B cell (primary cell): ENCODE data around the gene TMEM82. TPM values are rescaled to one million over a fixed set of nuclear protein-coding genes. Genes with fewer than 3 reads are reported as not detected.

ENCODE experiments used
- ATAC-seq: fragments of 200-7000 bp; cut with Tn5 transposase; one replicate; pipeline ENCODE4 v1.10.0; 2021; ENCODE audit warnings: low read depth, mild to moderate bottlenecking, moderate number of reproducible peaks, moderate library complexity
- CTCF ChIA-PET: fragments of 350-600 bp; sonication (Branson Sonifier 250); formaldehyde crosslinking; loops from one replicate; lab custom pipeline; 2021; ENCODE audit warnings: antibody characterized with exemption, inconsistent platforms; lab: Charles Lee
- POLR2A ChIA-PET: fragments of 350-600 bp; sonication (Branson Sonifier 250); formaldehyde crosslinking; loops from one replicate; lab custom pipeline; 2021; ENCODE audit warnings: antibody characterized with exemption; lab: Charles Lee
- DNase-seq: peaks from one replicate; pipeline ENCODE4 v3.0.0; 2013
- H2AFZ ChIP-seq: 2 replicates; pipeline ENCODE4 v1.6.1; 2012; ENCODE audit warnings: mild to moderate bottlenecking, low read depth, low read length; ENCODE audit not compliant: insufficient read depth, poor library complexity, severe bottlenecking
- H3K27ac ChIP-seq, 2 donors: 1 replicate in 1 of 2; 2 replicates in 1 of 2; pipeline ENCODE4 v1.5.1; 2012 to 2013; ENCODE audit warnings: low read length in 2 of 2, mild to moderate bottlenecking in 2 of 2, moderate library complexity in 1 of 2
- H3K27me3 ChIP-seq, 4 experiments: fragments of 200-600 bp in 1 of 4; sonication (generic) in 1 of 4; replicated peaks in 1 of 4; 1 replicate in 2 of 4; 2 replicates in 2 of 4; pipeline versions ENCODE4 v1.6.1 to v1.7.0; 2013 to 2016; ENCODE audit warnings: low read length in 3 of 4, mild to moderate bottlenecking in 2 of 4, mixed read lengths in 1 of 4, moderate library complexity in 1 of 4; ENCODE audit not compliant: insufficient read depth in 4 of 4, control insufficient read depth in 3 of 4; ENCODE audit errors: control extremely low read depth in 1 of 4
- H3K36me3 ChIP-seq, 2 experiments: replicated peaks in 1 of 2; 1 replicate in 1 of 2; 2 replicates in 1 of 2; pipeline versions ENCODE4 v1.6.1 to v1.7.1; 2013; ENCODE audit warnings: low read length in 1 of 2; ENCODE audit not compliant: insufficient read depth in 2 of 2, control insufficient read depth in 1 of 2; ENCODE audit errors: control extremely low read depth in 1 of 2, extremely low read depth in 1 of 2
- H3K4me1 ChIP-seq, 2 donors: fragments of 200-600 bp in 1 of 2; sonication (generic) in 1 of 2; 1 replicate in 1 of 2; 2 replicates in 1 of 2; pipeline versions ENCODE4 v1.5.1 to v1.6.1; 2013 to 2017; ENCODE audit warnings: low read length in 2 of 2; ENCODE audit not compliant: control insufficient read depth in 2 of 2, insufficient read depth in 2 of 2
- H3K4me2 ChIP-seq: replicated peaks from 2 replicates; pipeline ENCODE3; 2012; ENCODE audit warnings: mild to moderate bottlenecking, low read depth, low read length; ENCODE audit not compliant: poor library complexity, severe bottlenecking
- H3K4me3 ChIP-seq, 5 experiments: fragments of 200-600 bp in 1 of 5; sonication (generic) in 1 of 5; 1 replicate in 3 of 5; 2 replicates in 2 of 5; pipeline versions ENCODE4 v1.5.1 to v1.7.0; 2011 to 2016; ENCODE audit warnings: low read length in 4 of 5, mild to moderate bottlenecking in 4 of 5, low read depth in 2 of 5, control low read depth in 1 of 5, moderate library complexity in 1 of 5; ENCODE audit not compliant: insufficient read depth in 1 of 5; ENCODE audit errors: control extremely low read depth in 1 of 5, extremely low read depth in 1 of 5
- H3K79me2 ChIP-seq: fragments of 200-600 bp; sonication (generic); one replicate; pipeline ENCODE4 v1.6.0; 2016; ENCODE audit warnings: low read length; ENCODE audit not compliant: control insufficient read depth, insufficient read depth
- H3K9ac ChIP-seq: fragments of 200-600 bp; sonication (generic); 2 replicates; pipeline ENCODE4 v1.6.1; 2017; ENCODE audit warnings: mild to moderate bottlenecking, low read length, moderate library complexity
- H3K9me3 ChIP-seq, 3 donors: one replicate each; pipeline versions ENCODE4 v1.6.1 to v1.7.1; 2013; ENCODE audit warnings: low read length in 2 of 3; ENCODE audit not compliant: control insufficient read depth in 2 of 3, insufficient read depth in 1 of 3; ENCODE audit errors: control extremely low read depth in 1 of 3
- H4K20me1 ChIP-seq: 2 replicates; pipeline ENCODE4 v1.6.0; 2012; ENCODE audit warnings: mild to moderate bottlenecking, low read length; ENCODE audit not compliant: insufficient read depth, control insufficient read depth, poor library complexity, severe bottlenecking
- H3K27ac Mint-ChIP-seq: one replicate; pipeline ENCODE4 v1.8.0; 2021; ENCODE audit warnings: mixed read lengths
- H3K27me3 Mint-ChIP-seq: one replicate; pipeline ENCODE4 v1.8.0; 2021; ENCODE audit warnings: mixed read lengths
- H3K4me1 Mint-ChIP-seq: one replicate; pipeline ENCODE4 v1.8.0; 2021; ENCODE audit warnings: mixed read lengths
- H3K4me3 Mint-ChIP-seq: one replicate; pipeline ENCODE4 v1.8.0; 2021; ENCODE audit warnings: mixed read lengths
- H3K9me3 Mint-ChIP-seq: one replicate; pipeline ENCODE4 v1.8.0; 2022; ENCODE audit warnings: mixed read lengths; ENCODE audit not compliant: insufficient read depth
- CTCF ChIP-seq: fragments of 200-600 bp; IDR thresholded peaks from one replicate; pipeline ENCODE4 v1.8.0; 2022; ENCODE audit warnings: antibody characterized with exemption, mild to moderate bottlenecking
- EZH2 ChIP-seq: IDR thresholded peaks from 2 replicates; pipeline ENCODE4 v1.6.1; 2012; ENCODE audit warnings: borderline replicate concordance, low read depth, mild to moderate bottlenecking, moderate library complexity, low read length; ENCODE audit not compliant: insufficient read depth, poor library complexity, severe bottlenecking
- WGBS: methylation state at CpG from one replicate; pipeline ENCODE4 v1.1.5; 2013; ENCODE audit warnings: missing lambda C conversion rate; ENCODE audit not compliant: insufficient coverage; 5-methylcytosine and 5-hydroxymethylcytosine counted together
- intact Hi-C: fragments of 100-400 bp; cut with micrococcal nuclease; formaldehyde crosslinking; loops from one replicate; pipeline ENCODE4 v1.10.0; 2022
- polyA plus RNA-seq: library from polyadenylated mRNA; depleted of rRNA; stranded (reverse); fragments of >200 nt; gene quantifications from 2 replicates; pipeline ENCODE4 v1.2.3, GENCODE V29; 2012
- total RNA-seq, 2 donors: library from RNA; stranded (reverse); fragments of 120-200 nt in 1 of 2; gene quantifications; 1 replicate in 1 of 2; 2 replicates in 1 of 2; pipeline versions ENCODE4 v1.2.3 to v1.2.4, GENCODE V29; 2013 to 2022

Gene TMEM82
- total and polyA plus RNA-seq, 2 donors (not counting 1 experiment from before 2014, with no cell fraction given), result not detected

GRCh38 chr1:15730423-15730822, 11.9 kb upstream of the TMEM82 start:
- intact Hi-C loops, result no loop called here
- H3K4me3 ChIP-seq, result no peak overlapping the region
- H4K20me1 ChIP-seq, result no peaks in the 10 kb centered on the region
- Mint-ChIP-seq H3K27me3 (no peaks in the 10 kb centered on the region), H3K4me1 (no peaks in the 10 kb centered on the region), H3K4me3 (no peak overlapping the region), H3K9me3 (no peaks in the 10 kb centered on the region), H3K27ac (no peak overlapping the region)
- DNase-seq (peak; percentile 18), ATAC-seq (no peak)
- H3K36me3 ChIP-seq, result peaks cover 0 to 86% of the 10 kb centered on the region in 2 experiments
- no peak overlapping the region for H3K9ac ChIP-seq
- CTCF ChIA-PET, result interaction anchor here (0.9 kb wide), 1 partner anchor 85 kb away, joined by 5 read pairs; no protein-coding TSS in a partner anchor
- no peaks in the 10 kb centered on the region for H3K9me3 ChIP-seq
- H3K4me2 ChIP-seq, result no peak overlapping the region
- peaks cover 0 to under 1% of the 10 kb centered on the region in 2 donors for H3K4me1 ChIP-seq
- H3K27ac ChIP-seq, result no peak overlapping the region
- no peaks in the 10 kb centered on the region for H3K27me3 ChIP-seq
- WGBS, result 91% methylated on average over 15 of the region's 16 CpGs
- no peak overlapping the region for H2AFZ ChIP-seq
- TF ChIP-seq CTCF, result no peak
- no peak for TF ChIP-seq EZH2
- H3K79me2 ChIP-seq, result no peaks in the 10 kb centered on the region
- POLR2A ChIA-PET, result interaction anchor here (0.6 kb wide), 1 partner anchor 33 kb away, joined by 3 read pairs; no protein-coding TSS in a partner anchor

GRCh38 chr1:15730936-15731335, 11.4 kb upstream of the TMEM82 start:
- WGBS, result 97% methylated on average over 16 of the region's 16 CpGs
- Mint-ChIP-seq H3K27ac (no peak overlapping the region), H3K4me1 (no peaks in the 10 kb centered on the region), H3K4me3 (no peak overlapping the region), H3K9me3 (no peaks in the 10 kb centered on the region), H3K27me3 (no peaks in the 10 kb centered on the region)
- Histone ChIP-seq H3K4me1 (peaks cover 0 to 3% of the 10 kb centered on the region in 2 donors), H3K36me3 (peaks cover 0 to 81% of the 10 kb centered on the region in 2 experiments), H3K9me3 (no peaks in the 10 kb centered on the region), H3K9ac (no peak overlapping the region), H4K20me1 (no peaks in the 10 kb centered on the region), H3K27me3 (no peaks in the 10 kb centered on the region), H2AFZ (no peak overlapping the region), H3K79me2 (no peaks in the 10 kb centered on the region), H3K4me2 (no peak overlapping the region), H3K27ac (no peak overlapping the region), H3K4me3 (no peak overlapping the region)
- no peak for TF ChIP-seq CTCF
- TF ChIP-seq EZH2, result no peak
- CTCF ChIA-PET, result interaction anchor here (0.9 kb wide), 1 partner anchor 85 kb away, joined by 5 read pairs; no protein-coding TSS in a partner anchor
- intact Hi-C loops, result no loop called here
- ATAC-seq, result no peak
- DNase-seq, result no peak
- POLR2A ChIA-PET, result interaction anchor here (0.6 kb wide), 1 partner anchor 33 kb away, joined by 3 read pairs; no protein-coding TSS in a partner anchor
